Cardiac ventricle fibroblast (primary cell): ENCODE measurements around the gene GATAD2A. TPM values are rescaled to one million over a fixed set of nuclear protein-coding genes. Genes with fewer than 3 reads are reported as not detected.

ENCODE experiments used
- total RNA-seq: library from RNA; depleted of rRNA; stranded (reverse); fragments of >200 nt; gene quantifications from 2 replicates; pipeline ENCODE4 v1.2.3, GENCODE V29; 2015

The GATAD2A gene, protein sequence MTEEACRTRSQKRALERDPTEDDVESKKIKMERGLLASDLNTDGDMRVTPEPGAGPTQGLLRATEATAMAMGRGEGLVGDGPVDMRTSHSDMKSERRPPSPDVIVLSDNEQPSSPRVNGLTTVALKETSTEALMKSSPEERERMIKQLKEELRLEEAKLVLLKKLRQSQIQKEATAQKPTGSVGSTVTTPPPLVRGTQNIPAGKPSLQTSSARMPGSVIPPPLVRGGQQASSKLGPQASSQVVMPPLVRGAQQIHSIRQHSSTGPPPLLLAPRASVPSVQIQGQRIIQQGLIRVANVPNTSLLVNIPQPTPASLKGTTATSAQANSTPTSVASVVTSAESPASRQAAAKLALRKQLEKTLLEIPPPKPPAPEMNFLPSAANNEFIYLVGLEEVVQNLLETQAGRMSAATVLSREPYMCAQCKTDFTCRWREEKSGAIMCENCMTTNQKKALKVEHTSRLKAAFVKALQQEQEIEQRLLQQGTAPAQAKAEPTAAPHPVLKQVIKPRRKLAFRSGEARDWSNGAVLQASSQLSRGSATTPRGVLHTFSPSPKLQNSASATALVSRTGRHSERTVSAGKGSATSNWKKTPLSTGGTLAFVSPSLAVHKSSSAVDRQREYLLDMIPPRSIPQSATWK
- total RNA-seq: 37.8 and 56.0 TPM in 2 replicates

GRCh38 chr19:19404879-19405860 lies at the start of gene GATAD2A:
Gene GATAD2A, plus strand, starts transcription at chr19:19405675. Its CDS starts 59,671 bp downstream, at chr19:19465346.

DNA sequence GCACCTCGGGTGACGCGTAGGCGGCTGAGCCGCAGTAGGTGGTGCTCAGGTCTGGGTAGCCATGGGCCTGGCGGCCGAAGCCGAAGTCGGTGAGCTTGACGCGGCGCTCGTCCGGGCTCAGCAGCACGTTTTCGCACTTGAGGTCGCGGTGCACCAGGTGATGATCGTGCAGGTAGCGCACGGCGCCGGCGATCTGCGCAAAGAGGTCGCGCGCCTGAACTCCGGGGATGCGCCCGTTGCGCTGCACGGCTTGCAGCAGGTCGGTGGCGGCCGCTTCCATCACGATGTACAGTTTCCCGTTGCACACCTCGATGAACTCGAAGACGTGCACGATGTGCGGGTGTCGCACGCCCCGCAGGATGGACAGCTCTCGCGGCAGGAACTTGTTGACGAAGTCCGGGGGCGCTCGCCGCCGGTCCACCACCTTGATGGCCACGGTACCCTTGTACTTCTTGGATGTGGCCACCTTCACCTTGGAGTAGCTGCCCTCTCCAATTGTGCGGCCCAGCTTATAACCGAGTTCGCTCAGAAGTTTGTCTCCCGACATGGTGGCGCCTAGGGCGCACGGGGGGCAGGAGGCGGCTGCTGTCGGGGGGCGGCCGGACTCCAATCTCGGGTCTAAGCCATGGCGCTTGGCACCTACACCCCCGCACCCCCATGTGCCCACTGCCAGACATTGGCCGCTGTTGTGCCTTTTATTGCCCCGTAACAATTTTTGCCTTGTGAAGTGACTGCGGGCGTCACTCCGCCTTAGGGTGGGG lies 109.6 kb downstream of the GATAD2A start, which contains the start of gene TSSK6:
Gene TSSK6, minus strand, starts transcription at position 668 of the 761 bp plus-strand sequence. Its CDS starts 121 bp downstream, at position 547.

DNA sequence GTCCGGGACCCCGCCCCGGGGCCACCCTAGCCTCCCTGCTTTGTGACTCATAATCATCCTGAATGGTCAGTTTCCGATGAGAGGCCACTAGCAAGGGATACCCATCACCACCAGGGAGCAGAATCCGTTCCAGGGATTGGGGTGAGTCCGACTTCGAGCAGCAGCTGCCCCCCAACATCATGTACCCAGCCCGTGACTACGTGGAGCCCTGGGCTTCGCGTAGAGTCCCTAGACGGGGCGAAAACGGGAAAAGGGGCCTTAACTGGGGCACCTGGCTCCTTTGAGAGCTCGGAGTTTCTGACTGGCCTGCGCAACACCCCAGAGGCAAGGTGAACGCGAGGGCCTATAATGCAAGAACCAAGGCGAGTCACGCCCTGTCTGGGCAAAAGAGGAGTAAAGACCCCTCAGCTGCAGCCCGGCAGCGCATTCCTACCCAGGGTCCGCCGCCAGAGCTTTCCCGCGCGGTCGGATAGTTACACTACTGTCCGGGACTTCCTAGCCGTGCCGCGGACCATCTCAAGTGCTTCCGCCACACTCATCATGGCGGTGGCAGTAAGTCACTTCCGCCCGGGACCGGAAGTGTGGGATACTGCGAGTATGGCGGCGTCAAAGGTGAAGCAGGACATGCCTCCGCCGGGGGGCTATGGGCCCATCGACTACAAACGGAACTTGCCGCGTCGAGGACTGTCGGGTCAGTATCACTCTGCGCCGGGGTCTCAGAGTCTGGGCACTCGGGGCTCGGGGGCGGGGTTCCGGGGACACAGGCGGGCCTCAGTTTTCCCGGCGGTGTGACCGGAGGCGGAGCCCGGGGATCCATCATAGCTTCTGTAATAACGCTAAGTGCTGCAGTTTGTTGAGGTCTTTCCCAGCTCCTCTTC lies 110.4 kb downstream of the GATAD2A start, which contains the start of gene NDUFA13:
Gene NDUFA13, plus strand, starts transcription at position 584 of the 878 bp plus-strand sequence. Its CDS starts 14 bp downstream, at position 598.

GRCh38 chr19:19528721-19529490 lies 123.4 kb downstream of the GATAD2A start, which contains the start of gene YJEFN3:
Gene YJEFN3, plus strand, starts transcription at chr19:19528911. Its CDS starts 22 bp downstream, at chr19:19528933.

DNA sequence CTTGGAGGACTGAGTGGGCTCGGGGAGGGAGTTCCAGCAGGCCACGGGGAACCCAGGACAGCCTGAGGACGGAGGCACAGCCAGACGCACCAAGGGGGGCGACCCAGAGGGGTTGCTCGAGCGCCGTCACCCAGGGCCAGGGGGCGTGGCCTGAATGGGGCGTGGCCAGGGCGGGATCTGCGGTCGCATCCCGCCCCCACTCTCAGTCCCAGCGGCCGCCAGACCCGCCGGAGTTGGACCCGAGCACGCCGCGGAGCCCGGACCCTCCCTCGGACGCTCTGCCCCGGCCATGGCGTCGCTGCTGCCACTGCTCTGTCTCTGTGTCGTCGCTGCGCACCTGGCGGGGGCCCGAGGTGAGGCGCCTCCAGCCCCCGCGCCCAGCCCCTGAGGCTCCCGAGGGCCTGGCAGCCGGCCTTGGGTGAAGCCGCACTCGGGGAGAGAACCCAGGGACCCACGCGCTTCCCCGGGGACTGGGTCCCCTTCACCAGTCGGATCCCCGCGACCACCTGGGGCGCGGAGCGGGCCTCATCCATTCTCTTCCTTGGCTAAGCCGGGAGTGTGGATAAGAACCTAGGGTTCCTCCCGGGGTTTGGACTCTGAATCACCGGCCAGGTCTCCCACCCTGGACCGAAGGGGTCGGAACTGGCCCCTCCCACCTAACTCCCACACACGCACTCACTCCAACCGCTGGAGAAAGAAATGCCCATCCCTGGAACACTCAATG lies 132.7 kb downstream of the GATAD2A start, which contains the start of gene CILP2:
Gene CILP2, plus strand, starts transcription at position 205 of the 724 bp plus-strand sequence. Its CDS starts 85 bp downstream, at position 290.

Other genes starting within 250 kb of the GATAD2A start
- gene MEF2B, start 235.4 kb upstream of the GATAD2A start, total RNA-seq: 0.19 TPM in 1 of 2 replicates, not detected in the other
- 6.3 and 7.2 TPM in 2 replicates for gene BORCS8, start 213.5 kb upstream of the GATAD2A start, total RNA-seq
- gene RFXANK, start 213.4 kb upstream of the GATAD2A start, total RNA-seq: 54.1 and 68.8 TPM in 2 replicates
- gene NR2C2AP, start 202.3 kb upstream of the GATAD2A start, total RNA-seq: 6.4 and 9.1 TPM in 2 replicates
- gene NCAN, start 193.7 kb upstream of the GATAD2A start, total RNA-seq: not detected in 2 replicates
- gene TM6SF2, start 132.4 kb upstream of the GATAD2A start, total RNA-seq: 1.1 and 4.5 TPM in 2 replicates
- gene SUGP1, start 85.2 kb upstream of the GATAD2A start, total RNA-seq: 23.2 and 29.7 TPM in 2 replicates
- 20.3 and 25.9 TPM in 2 replicates for gene MAU2, start 84.8 kb upstream of the GATAD2A start, total RNA-seq
- gene TSSK6, start 109.9 kb downstream of the GATAD2A start, total RNA-seq: 0.69 and 1.9 TPM in 2 replicates
- gene NDUFA13, start 110.5 kb downstream of the GATAD2A start, total RNA-seq: 50.6 and 103 TPM in 2 replicates
- 0.15 and 0.25 TPM in 2 replicates for gene YJEFN3, start 123.2 kb downstream of the GATAD2A start, total RNA-seq
- 0.31 and 0.64 TPM in 2 replicates for gene CILP2, start 132.6 kb downstream of the GATAD2A start, total RNA-seq
- gene PBX4, start 213.0 kb downstream of the GATAD2A start, total RNA-seq: not detected in 2 replicates
- 0.81 and 2.0 TPM in 2 replicates for gene LPAR2, start 222.5 kb downstream of the GATAD2A start, total RNA-seq
- gene GMIP, start 238.0 kb downstream of the GATAD2A start, total RNA-seq: 4.1 TPM in 2 replicates